ENCODE results near the gene CEP89.
"Not testable (repeated sequence)": the region's sequence is repeated elsewhere in the genome, so short reads cannot be mapped to it uniquely, and the experiment has no call there.

CEP89 gene

DNA sequence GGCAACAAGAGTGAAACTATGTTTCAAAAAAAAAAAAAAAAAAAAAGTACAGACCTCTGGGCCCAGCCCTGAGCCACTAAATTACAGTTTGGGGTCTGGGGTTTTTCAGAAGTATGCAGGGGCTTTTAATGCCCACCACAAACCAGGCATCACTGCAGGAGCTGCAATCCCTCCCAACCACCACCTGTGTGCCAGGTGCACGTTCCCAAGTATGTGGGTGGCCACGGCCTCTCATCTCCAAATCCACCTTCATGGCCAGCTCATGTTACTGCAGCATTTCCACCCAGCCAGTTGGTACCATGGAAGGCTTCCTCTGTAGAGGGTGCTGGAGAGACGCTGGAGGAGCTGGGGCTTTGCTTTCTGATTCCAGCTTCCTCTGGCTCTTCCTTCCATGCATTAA is 26.5 kb downstream of the CEP89 start:
- no peak for DNase-seq

DNA sequence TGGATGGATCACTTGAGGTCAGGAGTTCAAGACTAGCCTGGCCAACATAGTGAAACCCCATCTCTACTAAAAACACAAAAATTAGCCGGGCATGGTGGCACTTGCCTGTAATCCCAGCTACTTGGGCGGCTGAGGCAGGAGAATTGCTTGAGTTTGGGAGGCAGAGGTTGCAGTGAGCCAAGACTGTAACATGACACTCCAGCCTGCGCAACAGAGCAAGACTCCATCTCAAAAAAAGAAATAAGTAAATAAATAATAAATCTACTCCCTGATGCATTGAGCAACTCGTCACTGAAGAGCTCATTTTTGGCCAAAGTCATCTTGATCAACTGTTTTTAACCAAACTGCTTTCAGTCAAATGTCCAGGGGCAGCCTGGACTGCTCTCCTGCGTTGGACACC is 30.5 kb downstream of the CEP89 start:
- DNase-seq, result not testable (repeated sequence)

DNA sequence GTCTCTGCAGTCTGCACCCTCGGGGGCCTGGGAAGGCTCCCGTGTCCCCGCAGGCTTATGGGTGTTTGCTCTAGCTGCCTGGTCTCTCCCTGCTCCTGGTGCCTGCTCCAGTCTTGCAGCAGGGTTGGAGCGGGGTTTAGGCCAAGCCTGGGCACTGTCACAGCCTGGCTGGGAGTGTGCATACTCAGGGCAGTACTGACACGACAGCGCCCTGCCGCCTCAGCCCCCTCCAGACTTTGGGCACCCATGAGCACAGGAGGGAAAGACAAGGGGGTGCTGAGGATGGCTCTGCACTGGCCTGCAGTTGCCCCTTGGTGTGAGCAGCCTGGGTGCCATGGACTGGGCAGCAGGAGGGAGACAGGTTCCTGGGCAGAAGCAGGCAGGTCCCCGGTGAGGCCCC is 35.7 kb downstream of the CEP89 start:
- DNase-seq, result no peak

GRCh38 chr19:32935629-32936028 is 36.1 kb downstream of the CEP89 start:
- no peak for DNase-seq

DNA sequence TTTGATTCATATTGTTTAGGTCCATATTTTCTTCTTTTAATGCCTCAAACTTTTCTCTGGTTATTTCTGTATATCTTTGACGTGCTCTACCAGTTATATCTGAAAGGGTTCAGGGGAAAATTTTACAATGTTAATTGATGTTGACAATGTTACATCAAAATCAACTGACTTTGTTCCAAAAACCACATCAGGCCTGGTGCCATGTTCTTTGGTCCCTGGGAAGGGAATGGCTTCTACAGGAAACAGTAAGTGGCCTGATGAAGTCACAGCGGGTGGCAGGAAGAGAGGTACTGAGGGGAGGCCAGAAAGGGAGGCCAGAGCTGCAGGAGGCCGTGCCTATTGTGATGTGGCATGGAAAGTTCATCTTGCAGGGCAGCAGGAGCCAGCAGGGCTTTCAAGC is 38.2 kb downstream of the CEP89 start:
- DNase-seq, result no peak

DNA sequence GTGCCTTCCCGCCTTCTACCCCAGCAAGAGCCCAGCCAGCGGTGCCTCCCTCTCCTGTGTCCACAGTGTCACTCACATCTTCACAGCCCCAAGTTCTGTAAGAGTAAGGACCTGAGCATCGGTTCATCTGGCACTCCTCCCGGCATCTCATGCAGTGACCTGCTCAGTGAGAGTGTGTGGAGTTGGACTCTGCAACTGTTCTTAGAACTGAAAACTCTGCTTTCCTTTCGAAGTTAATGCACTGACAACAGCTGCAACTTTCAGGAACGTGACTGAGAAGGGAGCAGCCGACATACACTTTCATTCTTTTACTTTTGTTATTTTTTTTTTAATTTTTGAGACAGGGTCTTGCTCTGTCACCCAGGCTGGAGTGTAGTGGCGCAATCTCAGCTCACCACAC is 41.2 kb downstream of the CEP89 start:
- no peak for DNase-seq

DNA sequence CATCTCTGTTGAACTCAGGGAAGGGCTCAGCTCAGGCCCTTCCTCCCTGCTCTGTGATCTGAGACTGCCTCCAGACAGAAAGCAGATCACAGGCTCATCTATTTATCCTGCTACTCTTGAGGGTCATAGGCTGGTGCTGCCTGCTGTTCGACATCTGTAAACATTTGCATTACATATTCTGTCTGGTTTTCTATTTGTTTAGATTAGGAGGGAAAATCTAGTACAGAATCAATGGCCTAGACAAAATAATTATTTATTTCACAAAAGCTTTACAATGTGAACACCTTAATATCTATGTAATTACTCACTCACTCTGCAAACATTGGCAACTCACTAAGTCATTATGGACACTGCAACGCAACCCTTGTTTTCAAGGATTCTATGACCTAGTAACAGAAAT is 43.0 kb downstream of the CEP89 start:
- DNase-seq, result no peak

DNA sequence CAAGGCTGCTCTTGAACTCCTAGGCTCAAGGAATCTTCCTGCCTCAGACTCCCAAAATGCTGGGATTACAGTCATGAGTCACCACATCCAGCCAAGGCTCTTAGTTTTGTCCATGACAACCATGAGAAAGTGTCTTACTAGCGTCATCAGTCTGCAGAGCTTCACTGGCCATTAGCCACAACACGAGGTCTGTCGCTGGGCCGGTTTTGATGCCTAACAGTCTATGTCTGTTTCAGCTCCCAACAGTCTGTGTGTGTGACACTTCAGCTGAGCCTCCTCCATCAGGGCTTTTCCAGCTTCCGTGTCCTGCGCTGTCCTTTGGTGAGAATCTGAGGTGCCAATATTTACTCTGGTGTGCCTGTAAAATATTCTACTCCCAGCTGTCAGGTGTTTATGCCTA is 47.6 kb downstream of the CEP89 start:
- no peak for DNase-seq

DNA sequence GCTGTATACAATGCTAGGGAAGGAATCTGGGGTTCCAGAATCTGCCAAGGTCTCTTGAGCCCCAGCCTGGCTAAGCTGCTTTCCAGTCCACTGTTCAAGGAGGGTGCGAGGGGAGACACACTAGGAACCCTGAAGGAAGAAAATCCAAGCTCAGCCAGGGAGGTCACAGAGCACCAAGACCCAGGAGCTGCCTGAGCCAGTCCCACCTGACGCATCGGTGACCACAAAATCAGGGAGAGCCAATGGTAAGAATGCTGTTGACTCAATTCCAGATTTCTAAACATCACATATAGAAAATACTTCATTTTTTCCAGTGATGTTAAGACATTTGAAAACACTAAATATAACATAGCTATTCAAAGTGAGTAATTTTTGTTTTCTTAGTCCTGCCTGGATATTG is 50.1 kb downstream of the CEP89 start:
- no peak for DNase-seq

- DNase-seq, result no peak
Measured at GRCh38 chr19:32919365-32919764, 52.4 kb downstream of the CEP89 start.

DNA sequence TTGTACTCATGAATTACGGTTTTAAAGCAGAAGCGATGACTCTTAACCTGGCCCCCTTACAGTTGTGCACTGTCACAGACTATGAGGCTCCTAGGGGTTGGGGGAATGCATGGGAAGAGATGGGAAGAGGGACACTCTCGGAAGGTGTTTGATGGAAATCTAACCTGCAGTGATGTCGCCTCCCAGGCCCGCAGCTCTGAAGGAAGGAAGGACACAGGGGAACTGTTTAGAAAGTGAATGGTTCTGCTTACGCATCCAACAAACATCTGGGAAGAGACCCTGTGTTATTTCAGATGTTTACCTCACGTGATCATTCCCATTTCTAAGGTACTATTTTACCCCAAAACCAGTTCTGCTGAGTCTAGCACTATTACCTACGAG is 54.2 kb downstream of the CEP89 start:
- no peak for DNase-seq

DNA sequence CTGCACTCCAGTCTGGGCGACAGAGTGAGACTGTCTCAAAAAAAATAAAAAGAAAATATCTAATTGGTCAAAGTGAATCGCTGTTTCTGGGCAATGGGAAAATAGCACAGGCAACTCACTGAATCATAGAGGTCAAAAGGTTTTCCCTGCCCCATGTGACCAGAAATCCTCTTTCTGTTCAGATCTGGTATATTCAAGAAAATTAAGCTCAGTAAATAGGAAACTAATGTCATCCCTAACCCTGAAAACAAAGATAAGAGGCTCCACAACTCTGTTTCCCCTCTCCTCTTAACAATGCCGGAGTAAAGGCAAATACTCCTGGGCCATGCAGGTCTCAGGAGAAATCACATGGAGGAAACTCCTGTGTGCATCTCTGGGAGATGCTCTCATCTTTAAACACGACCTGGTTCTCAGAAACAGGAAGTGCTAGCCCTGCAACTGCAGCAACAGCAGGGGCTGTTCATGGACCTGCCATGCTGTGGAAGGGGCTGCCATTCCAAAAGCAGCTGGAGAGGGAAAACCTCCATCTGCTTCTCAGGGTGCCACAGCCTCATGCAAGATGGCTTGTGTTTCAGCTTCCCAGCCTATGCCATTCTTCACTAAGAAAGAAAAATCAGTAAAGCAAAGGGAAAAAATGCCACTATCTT is 54.7 kb downstream of the CEP89 start:
- no peak for DNase-seq

GRCh38 chr19:32914879-32915660 is 56.7 kb downstream of the CEP89 start:
- DNase-seq, result no peak

DNA sequence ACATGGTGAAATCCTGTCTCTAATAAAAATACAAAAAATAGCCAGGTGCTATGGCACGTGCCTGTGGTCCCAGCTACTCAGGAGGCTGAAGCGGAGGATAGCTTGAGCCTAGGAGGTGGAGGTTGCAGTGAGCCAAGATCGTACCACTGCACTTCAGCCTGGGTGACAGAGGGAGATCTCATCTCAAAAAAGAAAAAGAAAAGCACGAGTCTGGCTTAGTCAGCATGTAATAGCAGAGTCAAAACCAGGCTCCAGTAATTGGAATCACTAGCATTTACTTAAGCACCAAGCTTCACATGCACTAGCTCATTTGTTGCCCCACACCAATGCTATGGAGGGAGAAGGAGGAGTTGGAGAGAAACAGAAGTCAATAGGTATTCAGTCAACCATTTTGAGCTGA is 60.3 kb downstream of the CEP89 start:
- DNase-seq, result no peak

DNA sequence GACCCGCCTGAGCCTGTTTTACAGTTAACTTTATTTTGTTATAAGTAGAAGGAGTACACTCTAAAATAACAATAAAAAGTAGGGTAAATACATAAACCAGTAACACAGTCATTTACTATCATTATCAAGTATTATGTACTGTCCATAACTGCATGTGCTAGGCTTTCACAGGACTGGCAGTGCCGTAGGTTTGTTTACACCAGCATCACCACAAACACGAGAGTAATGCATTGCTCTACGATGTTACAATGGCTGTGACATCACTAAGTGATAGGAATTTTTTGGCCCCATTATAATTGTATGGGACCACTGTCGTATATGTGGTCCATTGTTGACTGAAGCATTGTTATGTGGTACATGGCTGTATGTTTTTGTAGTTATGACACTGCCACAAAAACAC is 60.9 kb downstream of the CEP89 start:
- no peak for DNase-seq

DNA sequence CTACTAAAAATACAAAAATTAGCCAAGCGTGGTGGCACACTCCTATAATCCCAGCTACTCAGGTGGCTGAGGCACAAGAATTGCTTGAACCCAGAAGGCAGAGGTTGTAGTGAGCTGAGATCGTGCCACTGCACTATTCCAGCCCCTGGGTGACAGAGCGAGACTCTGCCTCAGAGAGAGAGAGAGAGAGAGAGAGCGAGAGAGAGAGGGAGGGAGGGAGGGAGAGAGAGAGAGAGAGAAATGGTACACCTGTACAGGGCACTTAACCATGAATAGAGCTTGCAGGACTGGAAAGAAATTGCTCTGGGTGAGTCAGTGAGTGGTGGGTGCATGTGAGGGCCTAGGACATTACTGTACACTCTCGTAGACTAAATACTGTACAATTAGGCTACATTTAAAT is 61.7 kb downstream of the CEP89 start:
- DNase-seq, result no peak

DNA sequence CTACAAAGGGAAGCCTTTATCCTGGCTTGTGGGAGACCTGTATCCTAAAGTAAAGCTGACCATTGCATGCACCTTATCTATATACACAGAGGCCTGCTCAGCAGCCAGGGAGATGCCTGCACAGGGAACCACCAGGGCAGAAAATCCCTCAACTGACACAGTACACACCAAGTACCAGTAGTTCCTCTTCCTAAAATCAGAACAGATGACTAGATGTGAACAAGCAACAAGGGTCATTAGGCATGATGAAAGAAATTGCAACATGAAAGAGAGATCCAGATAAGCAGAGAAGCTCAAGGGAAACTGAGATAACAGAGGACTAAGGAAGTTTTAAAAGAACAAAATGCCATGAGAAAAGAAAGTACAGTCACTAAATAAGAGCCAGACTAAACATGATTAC is 62.5 kb downstream of the CEP89 start:
- no peak for DNase-seq

- DNase-seq, result no peak
Measured at GRCh38 chr19:32908641-32909190, 63.0 kb downstream of the CEP89 start.

DNA sequence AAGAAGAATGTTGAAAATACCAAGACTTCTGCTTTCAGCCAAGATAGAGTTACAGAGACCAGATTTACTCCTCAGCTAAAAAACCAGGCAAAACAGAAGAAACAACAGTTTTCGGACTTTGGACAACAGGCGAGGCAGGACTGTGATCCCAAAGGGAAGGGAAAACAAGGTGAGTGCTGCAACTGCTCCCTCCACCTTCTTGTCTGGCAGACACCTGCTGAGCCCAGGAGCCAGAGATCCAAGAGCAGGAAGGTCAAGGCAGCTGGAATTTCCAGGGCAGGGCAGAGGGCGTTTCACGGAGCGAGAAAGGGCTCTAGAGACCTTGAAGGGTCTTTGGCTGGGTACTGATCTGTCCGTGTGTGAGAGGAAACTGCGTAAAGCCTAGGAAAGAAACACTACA is 69.3 kb downstream of the CEP89 start:
- DNase-seq, result no peak

DNA sequence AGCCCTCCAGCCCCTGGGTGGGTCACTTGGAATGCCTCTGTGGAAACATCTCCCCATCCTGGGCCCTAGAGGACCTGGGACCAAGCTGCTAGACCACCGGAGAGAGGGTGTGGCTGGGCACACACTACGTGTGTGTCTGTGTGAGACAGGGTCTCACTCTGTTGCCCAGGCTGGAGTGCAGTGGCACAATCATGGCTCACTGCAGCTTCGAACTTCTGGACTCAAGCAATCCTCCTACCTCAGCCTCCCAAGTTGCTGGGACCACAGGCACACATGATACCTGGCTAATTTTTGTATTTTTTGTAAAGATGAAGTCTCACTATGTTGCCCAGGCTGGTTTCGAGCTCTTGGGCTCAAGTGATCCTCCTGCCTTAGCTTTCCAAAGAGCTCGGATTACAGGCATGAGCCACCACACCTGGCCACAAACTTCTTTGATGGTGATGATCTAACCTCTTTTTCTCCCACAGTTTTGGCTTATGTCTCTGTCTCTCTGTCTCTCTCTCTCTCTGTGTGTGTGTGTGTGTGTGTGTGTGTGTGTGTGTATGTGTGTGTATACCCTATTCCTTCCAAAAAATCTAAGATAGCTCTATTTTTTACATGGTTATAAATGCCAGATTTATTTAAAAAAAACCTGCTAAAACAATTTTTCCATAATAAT is 70.1 kb downstream of the CEP89 start:
- DNase-seq, result no peak

DNA sequence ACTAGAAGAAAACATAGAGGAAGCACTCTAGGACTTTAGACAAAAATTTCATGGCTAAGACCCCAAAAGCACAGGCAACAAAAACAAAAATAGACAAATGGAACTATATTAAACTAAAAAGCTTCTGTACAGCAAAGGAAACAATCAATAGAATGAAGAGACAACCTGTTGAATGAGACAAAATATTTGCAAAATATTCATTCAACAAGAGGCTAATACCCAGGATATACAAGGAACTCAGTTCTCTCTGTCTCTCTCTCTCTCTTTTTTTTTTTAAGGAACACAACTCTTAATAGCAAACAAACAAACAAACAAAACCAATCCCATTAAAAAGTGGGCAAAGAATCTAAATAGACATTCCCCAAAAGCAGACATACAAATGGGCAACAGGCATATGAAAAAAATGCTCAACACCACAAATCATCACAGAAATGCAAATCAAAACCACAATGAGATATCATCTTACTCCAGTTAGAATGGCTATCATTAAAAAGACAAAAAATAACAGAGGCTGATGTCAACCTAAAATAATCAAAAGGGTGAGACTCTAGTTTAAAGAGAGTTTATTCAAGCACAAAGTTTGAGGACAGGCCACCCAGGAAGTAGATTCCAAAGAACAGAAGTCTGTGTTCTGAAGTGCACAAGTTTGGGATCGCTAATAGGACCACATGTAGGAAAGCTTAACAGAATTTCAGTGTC is 75.1 kb downstream of the CEP89 start:
- no peak for DNase-seq

DNA sequence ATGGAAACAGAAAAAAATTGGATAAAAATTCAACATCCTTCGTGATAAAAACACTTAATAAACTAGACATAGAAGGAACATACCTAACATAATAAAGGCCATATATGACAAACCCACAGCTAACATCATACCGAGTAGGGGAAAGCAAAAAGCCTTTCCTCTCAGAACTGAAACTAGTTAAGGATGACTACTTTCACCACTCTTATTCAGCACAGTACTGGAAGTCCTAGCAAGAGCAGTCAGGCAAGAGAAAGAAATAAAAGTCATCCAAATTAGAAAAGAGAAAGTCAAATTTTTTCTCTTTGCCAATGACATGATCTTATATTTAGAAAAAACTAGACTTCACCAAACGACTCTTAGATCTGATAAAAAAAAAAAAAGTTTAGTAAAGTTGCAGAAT is 76.4 kb downstream of the CEP89 start:
- DNase-seq, result no peak

DNA sequence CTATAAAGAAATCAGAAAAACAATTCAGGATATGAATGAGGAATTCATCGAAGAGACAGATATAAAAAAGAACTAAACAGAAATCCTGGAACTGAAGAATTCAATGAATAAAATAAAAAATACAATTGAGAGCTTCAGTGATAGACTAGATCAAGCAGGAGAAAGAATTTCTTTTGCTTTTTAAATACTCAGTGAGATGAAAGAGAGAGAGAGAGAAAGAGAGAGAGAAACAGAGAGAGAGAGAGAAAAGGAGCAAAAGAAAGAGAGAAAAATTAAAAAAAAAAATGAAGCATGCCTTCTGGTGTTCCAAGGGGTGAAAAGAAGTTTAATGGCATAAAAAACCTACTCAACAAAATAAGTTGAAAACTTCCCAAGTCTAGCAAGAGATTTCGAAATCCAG is 80.1 kb downstream of the CEP89 start:
- DNase-seq, result no peak

- no peak for DNase-seq
Measured at GRCh38 chr19:32890841-32891240, 80.9 kb downstream of the CEP89 start.
